Lower leg skin (tissue), 3 donors: ENCODE results near the gene PMFBP1.

Experiments used
- POLR2A ChIP-seq, 2 donors: fragments of 450-650 bp; IDR thresholded peaks; one replicate each; pipeline ENCODE4 v1.6.1; 2016 to 2017; ENCODE audit warnings: antibody characterized with exemption in 2 of 2, mild to moderate bottlenecking in 1 of 2, moderate library complexity in 1 of 2
- TF ChIP-seq, protein P1 (sequence below), 3 donors: fragments of 450-650 bp; IDR thresholded peaks; one replicate each; pipeline ENCODE4 v1.5.1; 2016; ENCODE audit warnings: antibody characterized with exemption in 3 of 3, mild to moderate bottlenecking in 3 of 3, moderate library complexity in 2 of 3

GRCh38 chr16:72214821-72215220 is 42.9 kb upstream of the PMFBP1 start:
- TF ChIP-seq, protein P1, sequence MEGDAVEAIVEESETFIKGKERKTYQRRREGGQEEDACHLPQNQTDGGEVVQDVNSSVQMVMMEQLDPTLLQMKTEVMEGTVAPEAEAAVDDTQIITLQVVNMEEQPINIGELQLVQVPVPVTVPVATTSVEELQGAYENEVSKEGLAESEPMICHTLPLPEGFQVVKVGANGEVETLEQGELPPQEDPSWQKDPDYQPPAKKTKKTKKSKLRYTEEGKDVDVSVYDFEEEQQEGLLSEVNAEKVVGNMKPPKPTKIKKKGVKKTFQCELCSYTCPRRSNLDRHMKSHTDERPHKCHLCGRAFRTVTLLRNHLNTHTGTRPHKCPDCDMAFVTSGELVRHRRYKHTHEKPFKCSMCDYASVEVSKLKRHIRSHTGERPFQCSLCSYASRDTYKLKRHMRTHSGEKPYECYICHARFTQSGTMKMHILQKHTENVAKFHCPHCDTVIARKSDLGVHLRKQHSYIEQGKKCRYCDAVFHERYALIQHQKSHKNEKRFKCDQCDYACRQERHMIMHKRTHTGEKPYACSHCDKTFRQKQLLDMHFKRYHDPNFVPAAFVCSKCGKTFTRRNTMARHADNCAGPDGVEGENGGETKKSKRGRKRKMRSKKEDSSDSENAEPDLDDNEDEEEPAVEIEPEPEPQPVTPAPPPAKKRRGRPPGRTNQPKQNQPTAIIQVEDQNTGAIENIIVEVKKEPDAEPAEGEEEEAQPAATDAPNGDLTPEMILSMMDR (IDR thresholded peaks at IDR 0.05) = no peak
- TF ChIP-seq POLR2A (IDR thresholded peaks at IDR 0.05) = no peak
